HepG2 (cell line): ENCODE data around the gene SSU72. TPM values are rescaled to one million over a fixed set of nuclear protein-coding genes. Genes with fewer than 3 reads are reported as not detected.

ENCODE experiments used
- CCDC6 ChIP-seq: sonication (generic); formaldehyde crosslinking; IDR thresholded peaks from 2 replicates; pipeline ENCODE4 v1.8.1; 2022; ENCODE audit warnings: mild to moderate bottlenecking, missing genetic modification reagents, moderate library complexity
- EHMT2 ChIP-seq: fragments of 200-600 bp; sonication (generic); IDR thresholded peaks from 2 replicates; pipeline ENCODE4 v1.7.0; 2017; ENCODE audit warnings: antibody characterized with exemption, low read depth, low read length, borderline replicate concordance
- FOXO1 ChIP-seq: sonication (generic); formaldehyde crosslinking; IDR thresholded peaks from 2 replicates; pipeline ENCODE4 v1.4.0; 2020; ENCODE audit warnings: missing genetic modification reagents
- GFI1 ChIP-seq: sonication (generic); formaldehyde crosslinking; IDR thresholded peaks from 2 replicates; pipeline ENCODE4 v1.5.0; 2020; ENCODE audit warnings: missing genetic modification reagents, mild to moderate bottlenecking, borderline replicate concordance
- IRF1 ChIP-seq: sonication (generic); formaldehyde crosslinking; IDR thresholded peaks from 2 replicates; pipeline ENCODE4 v1.4.0; 2020; ENCODE audit warnings: low read depth, mild to moderate bottlenecking, missing genetic modification reagents
- KDM1A ChIP-seq: IDR thresholded peaks from 2 replicates; pipeline ENCODE4 v1.6.1; 2016; ENCODE audit warnings: missing compliant biosample characterization
- KLF6 ChIP-seq: IDR thresholded peaks from 2 replicates; pipeline ENCODE4 v1.8.0; 2016; ENCODE audit warnings: missing biosample characterization, missing genetic modification reagents
- MLLT10 ChIP-seq: sonication (generic); formaldehyde crosslinking; IDR thresholded peaks from 2 replicates; pipeline ENCODE4 v1.4.0; 2020; ENCODE audit warnings: missing genetic modification reagents
- MTERF4 ChIP-seq: sonication (generic); formaldehyde crosslinking; IDR thresholded peaks from 2 replicates; pipeline ENCODE4 v1.8.0; 2023; ENCODE audit warnings: mild to moderate bottlenecking, missing genetic modification reagents
- NCOR1 ChIP-seq: fragments of 200-600 bp; sonication (generic); IDR thresholded peaks from 2 replicates; pipeline ENCODE4 v1.7.0; 2017; ENCODE audit warnings: antibody characterized with exemption, low read length, borderline replicate concordance
- NFATC3 ChIP-seq: sonication (generic); formaldehyde crosslinking; IDR thresholded peaks from 2 replicates; pipeline ENCODE4 v1.5.1; 2020; ENCODE audit warnings: mild to moderate bottlenecking, missing genetic modification reagents
- PHB2 ChIP-seq: fragments of 450-650 bp; IDR thresholded peaks from 2 replicates; pipeline ENCODE4 v1.6.1; 2018; ENCODE audit not compliant: partially characterized antibody
- REL ChIP-seq: sonication (generic); formaldehyde crosslinking; conservative IDR thresholded peaks from 2 replicates; pipeline ENCODE4 v1.8.0; 2022; ENCODE audit warnings: mild to moderate bottlenecking, missing genetic modification reagents, moderate library complexity
- ZBTB46 ChIP-seq: sonication (generic); formaldehyde crosslinking; IDR thresholded peaks from 2 replicates; pipeline ENCODE4 v1.4.0; 2020; ENCODE audit warnings: mild to moderate bottlenecking, missing genetic modification reagents, borderline replicate concordance
- ZNF12 ChIP-seq: sonication (generic); formaldehyde crosslinking; IDR thresholded peaks from 2 replicates; pipeline ENCODE4 v1.5.0; 2020; ENCODE audit warnings: missing genetic modification reagents
- ZNF232 ChIP-seq: sonication (generic); formaldehyde crosslinking; IDR thresholded peaks from 2 replicates; pipeline ENCODE4 v1.4.0; 2020; ENCODE audit warnings: missing genetic modification reagents, borderline replicate concordance
- ZNF253 ChIP-seq: sonication (generic); formaldehyde crosslinking; IDR thresholded peaks from 2 replicates; pipeline ENCODE4 v1.8.0; 2022; ENCODE audit warnings: mild to moderate bottlenecking, missing genetic modification reagents, borderline replicate concordance
- ZNF264 ChIP-seq: sonication (generic); formaldehyde crosslinking; IDR thresholded peaks from 2 replicates; pipeline ENCODE4 v1.4.0; 2020; ENCODE audit warnings: missing genetic modification reagents
- ZNF274 ChIP-seq: sonication (generic); formaldehyde crosslinking; IDR thresholded peaks from 2 replicates; pipeline ENCODE4 v1.5.1; 2020; ENCODE audit warnings: mild to moderate bottlenecking, missing genetic modification reagents
- ZNF615 ChIP-seq: sonication (generic); formaldehyde crosslinking; IDR thresholded peaks from 2 replicates; pipeline ENCODE4 v1.5.0; 2020; ENCODE audit warnings: mild to moderate bottlenecking, missing genetic modification reagents, borderline replicate concordance
- ZNF616 ChIP-seq: sonication (generic); formaldehyde crosslinking; IDR thresholded peaks from 2 replicates; pipeline ENCODE4 v1.5.0; 2020; ENCODE audit warnings: low read depth, mild to moderate bottlenecking, missing genetic modification reagents
- ZNF790 ChIP-seq: sonication (generic); formaldehyde crosslinking; IDR thresholded peaks from 2 replicates; pipeline ENCODE4 v1.8.0; 2022; ENCODE audit warnings: missing genetic modification reagents, mild to moderate bottlenecking, borderline replicate concordance
- ZNF839 ChIP-seq: sonication (generic); formaldehyde crosslinking; IDR thresholded peaks from 2 replicates; pipeline ENCODE4 v1.4.0; 2020; ENCODE audit warnings: missing genetic modification reagents, mild to moderate bottlenecking, borderline replicate concordance
- polyA plus RNA-seq, 8 experiments: library from polyadenylated mRNA; depleted of rRNA in 3 of 8; stranded (reverse) in 7 of 8; unstranded in 1 of 8; fragments of >200 nt; fragmentation: Illumina TruSeq in 4 of 8; extraction: Trizol in 4 of 8; gene quantifications; 2 replicates each; pipeline versions ENCODE4 v1.2.1 to v1.2.3, GENCODE V29; 2011 to 2016; ENCODE audit warnings: low read depth in 4 of 8, missing spikeins in 1 of 8, mixed read lengths in 1 of 8; ENCODE audit not compliant: insufficient read depth in 1 of 8
- total RNA-seq, 5 experiments: library from RNA; depleted of rRNA; stranded (reverse); fragments of >200 nt; fragmentation: Illumina TruSeq; extraction: Trizol; gene quantifications; 2 replicates each; pipeline ENCODE4 v1.2.3, GENCODE V29; 2016; ENCODE audit warnings: low read depth in 1 of 5
- TF ChIP-seq, protein P1 (sequence below): sonication (generic); formaldehyde crosslinking; IDR thresholded peaks from 2 replicates; pipeline ENCODE4 v1.8.1; 2023; ENCODE audit warnings: mild to moderate bottlenecking, missing genetic modification reagents

Gene SSU72
- total and polyA plus RNA-seq, 2 of the 13 experiments (the other 11 are each of a cell fraction or from before 2014, with no cell fraction given), result 42.8 to 67.1 TPM

DNA sequence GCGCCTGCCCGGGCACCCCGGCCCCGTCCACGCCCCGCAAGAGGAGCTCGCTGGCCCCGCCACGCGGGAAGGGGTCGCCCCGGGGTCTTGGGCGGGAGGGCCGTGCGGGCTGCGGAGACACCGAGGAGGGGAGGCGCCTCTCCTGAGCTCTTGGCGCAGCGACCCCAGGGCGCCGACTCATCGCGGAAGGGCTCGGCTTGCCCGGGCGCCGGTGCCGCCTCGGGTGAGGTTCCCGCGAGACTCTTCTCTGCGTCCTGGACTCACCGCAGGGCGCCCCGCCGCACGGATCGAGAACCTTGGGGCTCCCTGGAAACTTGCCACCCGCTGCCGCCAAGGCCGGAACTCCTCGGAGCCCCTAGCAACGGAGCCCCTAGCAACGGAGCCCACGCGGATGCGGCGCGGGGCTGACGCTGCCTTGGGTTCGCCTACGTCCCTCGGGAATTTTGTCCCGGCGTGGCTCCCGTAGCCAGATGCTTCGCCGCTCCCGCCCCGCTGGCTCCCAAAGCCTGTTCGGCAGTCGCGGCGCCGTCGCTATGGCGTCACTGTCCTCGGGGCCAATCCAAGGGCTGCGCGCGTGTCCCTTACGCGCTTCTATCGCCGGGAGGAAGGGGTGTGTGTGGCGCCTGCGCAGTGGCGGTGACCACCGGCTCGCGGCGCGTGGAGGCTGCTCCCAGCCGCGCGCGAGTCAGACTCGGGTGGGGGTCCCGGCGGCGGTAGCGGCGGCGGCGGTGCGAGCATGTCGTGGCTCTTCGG lies 63.0 kb downstream of the SSU72 start, which contains the start of gene ATAD3A (continued):
- TF ChIP-seq PHB2 (no peak), ZNF253 (no peak), ZNF790 (peak; percentile 82; the same call in 1 of the 2 replicates), ZBTB46 (no peak), ZNF12 (CRISPR knock-in tag) (no peak), NFATC3 (CRISPR knock-in tag) (peak; percentile 79; the same call in 1 of the 2 replicates), ZNF839 (CRISPR knock-in tag) (no peak; the same call in 1 of the 2 replicates), EHMT2 (no peak), KDM1A (no peak; the same call in 1 of the 2 replicates), MTERF4 (CRISPR knock-in tag) (peak; percentile 84), ZNF232 (CRISPR knock-in tag) (no peak), REL (CRISPR knock-in tag) (peak; percentile 59; the same call in 1 of the 2 replicates), CCDC6 (0 out of 2 replicates have a peak, but pooled peaks have one; percentile 26), MLLT10 (CRISPR knock-in tag) (no peak), GFI1 (CRISPR knock-in tag) (no peak; the same call in 1 of the 2 replicates), NCOR1 (no peak), IRF1 (no peak), ZNF616 (CRISPR knock-in tag) (no peak), ZNF264 (CRISPR knock-in tag) (no peak), KLF6 (no peak), ZNF615 (CRISPR knock-in tag) (no peak), FOXO1 (CRISPR knock-in tag) (no peak; the same call in 1 of the 2 replicates), ZNF274 (CRISPR knock-in tag) (peak; percentile 85; the same call in 1 of the 2 replicates)
- TF ChIP-seq, protein P1, sequence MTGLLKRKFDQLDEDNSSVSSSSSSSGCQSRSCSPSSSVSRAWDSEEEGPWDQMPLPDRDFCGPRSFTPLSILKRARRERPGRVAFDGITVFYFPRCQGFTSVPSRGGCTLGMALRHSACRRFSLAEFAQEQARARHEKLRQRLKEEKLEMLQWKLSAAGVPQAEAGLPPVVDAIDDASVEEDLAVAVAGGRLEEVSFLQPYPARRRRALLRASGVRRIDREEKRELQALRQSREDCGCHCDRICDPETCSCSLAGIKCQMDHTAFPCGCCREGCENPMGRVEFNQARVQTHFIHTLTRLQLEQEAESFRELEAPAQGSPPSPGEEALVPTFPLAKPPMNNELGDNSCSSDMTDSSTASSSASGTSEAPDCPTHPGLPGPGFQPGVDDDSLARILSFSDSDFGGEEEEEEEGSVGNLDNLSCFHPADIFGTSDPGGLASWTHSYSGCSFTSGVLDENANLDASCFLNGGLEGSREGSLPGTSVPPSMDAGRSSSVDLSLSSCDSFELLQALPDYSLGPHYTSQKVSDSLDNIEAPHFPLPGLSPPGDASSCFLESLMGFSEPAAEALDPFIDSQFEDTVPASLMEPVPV (CRISPR knock-in tag), result no peak
